Ishikawa (cell line): ENCODE data around the gene MACROD2.

Source experiments
- CEBPB ChIP-seq: IDR thresholded peaks from 2 replicates; pipeline ENCODE4 v1.6.1; 2012
- CREB1 ChIP-seq: IDR thresholded peaks from 2 replicates; pipeline ENCODE4 v1.6.1; 2012; ENCODE audit warnings: low read depth
- EGR1 ChIP-seq: IDR thresholded peaks from 2 replicates; pipeline ENCODE4 v1.6.1; 2012
- EP300 ChIP-seq: IDR thresholded peaks from 2 replicates; pipeline ENCODE4 v1.6.1; 2012; ENCODE audit warnings: borderline replicate concordance
- FOXM1 ChIP-seq: IDR thresholded peaks from 2 replicates; pipeline ENCODE4 v1.6.1; 2012; ENCODE audit warnings: low read depth, borderline replicate concordance
- MAX ChIP-seq: IDR thresholded peaks from 2 replicates; pipeline ENCODE4 v1.6.1; 2012
- RAD21 ChIP-seq: IDR thresholded peaks from 2 replicates; pipeline ENCODE4 v1.6.1; 2012; ENCODE audit warnings: low read depth
- TAF1 ChIP-seq: IDR thresholded peaks from 2 replicates; pipeline ENCODE4 v1.6.1; 2012; ENCODE audit warnings: low read depth, mild to moderate bottlenecking
- YY1 ChIP-seq: IDR thresholded peaks from 2 replicates; pipeline ENCODE4 v1.6.1; 2012; ENCODE audit warnings: low read depth
- ZBTB7A ChIP-seq: IDR thresholded peaks from 2 replicates; pipeline ENCODE4 v1.6.1; 2012; ENCODE audit warnings: low read depth

- TF ChIP-seq CEBPB = no peak
- TF ChIP-seq RAD21 = no peak
- no peak for TF ChIP-seq YY1
- TF ChIP-seq ZBTB7A = no peak
- no peak for TF ChIP-seq MAX
- TF ChIP-seq EP300 = no peak
- TF ChIP-seq EGR1 = no peak
- no peak for TF ChIP-seq TAF1
- TF ChIP-seq CREB1 = no peak
- no peak for TF ChIP-seq FOXM1
Observed at GRCh38 chr20:14495066-14495465, 499.8 kb downstream of the MACROD2 start.
